Stimulated activated memory B cell treated with anti-CD40 and anti-IgM and Interleukin-4, amounts not matched to agents 10 μg/mL and 1 μg/mL and 100 μg/mL, for 72 hours (primary cell): Measurements from ENCODE around the gene KDM5B.

Experiments used
- ATAC-seq: fragments of 150-1000 bp; cut with Tn5 transposase; 2 replicates; pipeline ENCODE4 v1.10.0; 2021
- H3K27ac Mint-ChIP-seq: one replicate; pipeline ENCODE4 v1.8.0; 2022; ENCODE audit warnings: mild to moderate bottlenecking, mixed read lengths
- H3K27me3 Mint-ChIP-seq: one replicate; pipeline ENCODE4 v1.8.0; 2022; ENCODE audit warnings: mixed read lengths
- H3K36me3 Mint-ChIP-seq: one replicate; pipeline ENCODE4 v1.8.0; 2022; ENCODE audit warnings: mixed read lengths
- H3K4me1 Mint-ChIP-seq: one replicate; pipeline ENCODE4 v1.8.0; 2022; ENCODE audit warnings: mixed read lengths
- H3K4me3 Mint-ChIP-seq: one replicate; pipeline ENCODE4 v1.8.0; 2022; ENCODE audit warnings: mild to moderate bottlenecking, moderate library complexity, mixed read lengths
- H3K9me3 Mint-ChIP-seq: one replicate; pipeline ENCODE4 v1.8.0; 2022; ENCODE audit warnings: mixed read lengths

Gene KDM5B

GRCh38 chr1:202807926-202808757 is at the start of gene KDM5B:
KDM5B (minus strand) TSS chr1:202808421; CDS start chr1:202808305, 116 bp downstream.
- Mint-ChIP-seq H3K4me3 (peak within 1 kb of the TSS; percentile 81), H3K27me3 (peaks cover 17% of the 10 kb centered on the region), H3K36me3 (no peaks in the 10 kb centered on the region), H3K27ac (peak within 1 kb of the TSS; percentile 78), H3K4me1 (peaks cover 52% of the 10 kb centered on the region), H3K9me3 (no peaks in the 10 kb centered on the region)
- ATAC-seq, result peak; percentile 51

- Mint-ChIP-seq H3K36me3 (no peaks in the 10 kb centered on the region), H3K27ac (no peak overlapping the region), H3K4me1 (peaks cover 15% of the 10 kb centered on the region), H3K9me3 (no peaks in the 10 kb centered on the region), H3K27me3 (no peaks in the 10 kb centered on the region), H3K4me3 (no peak overlapping the region)
- no peak for ATAC-seq
Measured at GRCh38 chr1:202857136-202857610, 49.0 kb upstream of the KDM5B start.

GRCh38 chr1:202856014-202856413 is 47.8 kb upstream of the KDM5B start:
- Mint-ChIP-seq H3K4me1 (peaks cover 4% of the 10 kb centered on the region), H3K36me3 (no peaks in the 10 kb centered on the region), H3K9me3 (no peaks in the 10 kb centered on the region), H3K27ac (no peak overlapping the region), H3K4me3 (no peak overlapping the region), H3K27me3 (no peaks in the 10 kb centered on the region)
- ATAC-seq, result no peak

GRCh38 chr1:202854787-202855186 is 46.6 kb upstream of the KDM5B start:
- peaks cover 10% of the 10 kb centered on the region for H3K4me1 Mint-ChIP-seq
- H3K27ac Mint-ChIP-seq, result no peak overlapping the region
- no peak overlapping the region for H3K4me3 Mint-ChIP-seq
- no peaks in the 10 kb centered on the region for H3K27me3 Mint-ChIP-seq
- H3K36me3 Mint-ChIP-seq, result no peaks in the 10 kb centered on the region
- H3K9me3 Mint-ChIP-seq, result no peaks in the 10 kb centered on the region
- ATAC-seq, result no peak

DNA sequence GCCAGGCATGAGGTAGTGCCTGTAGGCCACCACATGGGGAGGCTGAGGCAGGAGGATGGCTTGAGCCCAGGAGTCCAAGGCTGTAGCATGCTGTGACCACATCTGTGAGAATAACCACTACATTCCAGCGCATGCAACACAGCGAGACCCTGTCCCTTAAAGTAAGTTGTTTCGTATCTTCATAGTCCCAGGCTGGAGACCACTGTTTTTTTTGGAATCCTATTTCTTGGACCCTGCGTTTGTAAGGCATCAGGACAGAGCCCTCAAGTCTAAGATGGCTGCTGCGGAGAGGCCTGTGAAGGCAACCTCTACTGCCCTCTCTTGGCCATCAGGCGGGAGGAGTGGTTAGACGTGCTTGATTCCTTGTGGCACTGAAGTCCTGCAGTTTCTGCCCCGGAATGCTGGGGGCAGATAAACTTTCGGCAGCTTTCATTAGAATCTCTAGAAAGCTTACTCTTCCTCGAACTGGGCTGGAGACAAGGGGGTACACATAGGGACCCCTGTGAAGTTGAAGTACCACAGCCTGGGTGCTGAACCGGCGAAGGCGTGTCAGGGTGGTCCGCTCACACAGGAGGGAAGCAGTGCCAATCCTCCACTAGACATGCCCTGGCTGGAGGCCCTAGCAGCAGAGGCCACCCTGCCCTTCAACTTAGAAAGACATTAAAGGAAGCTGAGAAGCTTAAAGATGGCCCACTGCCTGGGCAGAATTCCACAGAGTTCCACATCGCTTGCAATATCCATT is 44.1 kb upstream of the KDM5B start:
- no peaks in the 10 kb centered on the region for H3K9me3 Mint-ChIP-seq
- no peak for ATAC-seq
- no peak overlapping the region for H3K4me3 Mint-ChIP-seq
- no peaks in the 10 kb centered on the region for H3K27me3 Mint-ChIP-seq
- no peak overlapping the region for H3K27ac Mint-ChIP-seq
- H3K36me3 Mint-ChIP-seq, result no peaks in the 10 kb centered on the region
- H3K4me1 Mint-ChIP-seq, result peaks cover 27% of the 10 kb centered on the region

DNA sequence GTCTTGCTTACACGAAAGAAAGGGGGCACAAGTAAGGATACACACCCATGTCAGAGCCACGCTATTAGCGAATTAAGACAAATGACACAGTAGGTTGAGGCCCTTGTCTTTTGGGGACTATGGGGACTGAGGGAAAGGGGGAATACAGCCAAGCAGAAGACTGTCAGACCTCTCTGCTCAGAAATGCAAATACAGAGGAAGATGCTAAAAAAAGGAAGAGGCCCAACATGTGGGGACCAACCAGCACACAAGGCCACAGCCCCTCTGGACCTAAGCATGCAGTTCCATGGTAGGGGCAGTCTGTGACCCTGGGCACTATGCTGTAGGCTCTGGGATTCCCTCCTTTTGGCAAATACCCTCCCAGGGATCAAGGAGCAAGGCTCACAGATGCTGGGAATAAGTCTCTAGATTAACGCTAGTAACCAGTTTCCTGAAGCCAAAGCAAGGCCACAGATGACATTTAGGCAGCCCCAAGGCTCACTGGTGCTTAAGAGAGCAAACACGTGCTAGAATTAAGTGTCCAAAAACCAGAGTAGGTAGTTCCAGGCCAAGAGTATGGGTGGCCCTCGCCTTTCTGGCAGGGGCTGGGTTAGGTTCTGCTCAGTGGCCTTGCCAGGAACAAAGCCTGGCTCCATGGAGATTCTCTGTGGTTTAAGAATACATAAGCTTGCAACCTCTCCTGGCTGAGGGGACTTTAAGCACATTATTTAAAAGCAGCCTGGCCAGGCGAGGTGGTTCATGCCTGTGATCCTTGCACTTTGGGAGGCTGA is 42.6 kb upstream of the KDM5B start:
- Mint-ChIP-seq H3K9me3 (no peaks in the 10 kb centered on the region), H3K36me3 (no peaks in the 10 kb centered on the region), H3K4me3 (no peak overlapping the region), H3K27ac (peak overlapping the region; percentile 61), H3K27me3 (no peaks in the 10 kb centered on the region), H3K4me1 (peaks cover 27% of the 10 kb centered on the region)
- no peak for ATAC-seq

DNA sequence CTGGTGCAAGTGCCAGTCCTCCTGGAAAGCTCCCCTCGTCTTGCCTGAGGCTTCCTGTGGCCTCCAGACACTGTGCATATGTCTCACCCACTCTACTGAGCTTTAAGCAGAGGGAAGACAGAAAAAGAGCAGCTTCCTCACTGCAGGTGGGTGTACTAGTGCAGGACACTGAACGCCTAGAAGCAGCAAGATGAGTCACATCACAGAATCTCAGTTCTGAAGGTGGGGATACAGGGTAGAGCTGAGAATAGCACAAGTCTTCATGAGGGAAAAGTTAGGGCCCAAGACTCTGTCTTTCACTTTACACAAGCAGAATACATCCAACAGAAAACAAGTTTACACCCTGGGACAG is 39.9 kb upstream of the KDM5B start:
- ATAC-seq, result peak; percentile 90
- Mint-ChIP-seq H3K27me3 (no peaks in the 10 kb centered on the region), H3K4me3 (no peak overlapping the region), H3K27ac (no peak overlapping the region), H3K36me3 (no peaks in the 10 kb centered on the region), H3K4me1 (peaks cover 27% of the 10 kb centered on the region), H3K9me3 (no peaks in the 10 kb centered on the region)

GRCh38 chr1:202844935-202845334 is 36.7 kb upstream of the KDM5B start:
- ATAC-seq, result no peak
- Mint-ChIP-seq H3K27me3 (no peaks in the 10 kb centered on the region), H3K9me3 (no peaks in the 10 kb centered on the region), H3K27ac (no peak overlapping the region), H3K36me3 (no peaks in the 10 kb centered on the region), H3K4me1 (peaks cover 18% of the 10 kb centered on the region), H3K4me3 (no peak overlapping the region)

GRCh38 chr1:202844259-202844658 is 36.0 kb upstream of the KDM5B start:
- no peak overlapping the region for H3K27ac Mint-ChIP-seq
- no peak for ATAC-seq
- H3K27me3 Mint-ChIP-seq, result no peaks in the 10 kb centered on the region
- no peak overlapping the region for H3K4me3 Mint-ChIP-seq
- H3K36me3 Mint-ChIP-seq, result no peaks in the 10 kb centered on the region
- H3K4me1 Mint-ChIP-seq, result peaks cover 13% of the 10 kb centered on the region
- no peaks in the 10 kb centered on the region for H3K9me3 Mint-ChIP-seq

GRCh38 chr1:202843081-202843480 is 34.9 kb upstream of the KDM5B start:
- ATAC-seq, result no peak
- peaks cover 4% of the 10 kb centered on the region for H3K4me1 Mint-ChIP-seq
- no peak overlapping the region for H3K4me3 Mint-ChIP-seq
- no peak overlapping the region for H3K27ac Mint-ChIP-seq
- no peaks in the 10 kb centered on the region for H3K36me3 Mint-ChIP-seq
- peaks cover 2% of the 10 kb centered on the region for H3K27me3 Mint-ChIP-seq
- no peaks in the 10 kb centered on the region for H3K9me3 Mint-ChIP-seq

DNA sequence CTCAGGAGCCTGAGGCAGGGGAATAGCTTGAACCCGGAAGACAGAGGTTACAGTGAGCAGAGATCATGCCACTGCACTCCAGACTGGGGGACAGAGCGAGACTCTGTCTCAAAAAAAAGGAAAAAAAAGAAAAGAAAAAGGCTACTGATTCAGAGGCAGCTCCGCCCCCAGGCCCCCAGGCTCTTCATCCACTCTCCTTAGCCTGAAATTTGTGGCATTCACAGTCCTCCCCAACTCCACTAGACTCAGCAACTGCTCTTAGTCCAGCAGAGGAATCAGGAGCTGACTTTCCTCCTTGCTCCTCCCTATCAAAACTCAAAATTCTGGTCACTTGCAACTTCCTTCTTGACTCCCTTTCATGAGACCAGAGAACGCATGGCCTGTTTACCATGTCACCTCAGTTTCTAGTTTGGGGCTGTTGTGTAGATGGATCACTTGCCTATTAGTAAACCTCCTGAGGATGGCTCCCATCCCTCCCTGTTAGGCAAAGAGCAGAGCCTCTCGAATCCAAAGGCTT is 29.6 kb upstream of the KDM5B start:
- Mint-ChIP-seq H3K4me1 (peaks cover 29% of the 10 kb centered on the region), H3K27me3 (peaks cover 8% of the 10 kb centered on the region), H3K4me3 (no peak overlapping the region), H3K9me3 (no peaks in the 10 kb centered on the region), H3K36me3 (no peaks in the 10 kb centered on the region), H3K27ac (no peak overlapping the region)
- no peak for ATAC-seq

GRCh38 chr1:202836623-202837403 is 28.6 kb upstream of the KDM5B start:
- Mint-ChIP-seq H3K36me3 (no peaks in the 10 kb centered on the region), H3K4me1 (peaks cover 29% of the 10 kb centered on the region), H3K27ac (no peak overlapping the region), H3K27me3 (peaks cover 8% of the 10 kb centered on the region), H3K4me3 (no peak overlapping the region), H3K9me3 (no peaks in the 10 kb centered on the region)
- no peak for ATAC-seq

DNA sequence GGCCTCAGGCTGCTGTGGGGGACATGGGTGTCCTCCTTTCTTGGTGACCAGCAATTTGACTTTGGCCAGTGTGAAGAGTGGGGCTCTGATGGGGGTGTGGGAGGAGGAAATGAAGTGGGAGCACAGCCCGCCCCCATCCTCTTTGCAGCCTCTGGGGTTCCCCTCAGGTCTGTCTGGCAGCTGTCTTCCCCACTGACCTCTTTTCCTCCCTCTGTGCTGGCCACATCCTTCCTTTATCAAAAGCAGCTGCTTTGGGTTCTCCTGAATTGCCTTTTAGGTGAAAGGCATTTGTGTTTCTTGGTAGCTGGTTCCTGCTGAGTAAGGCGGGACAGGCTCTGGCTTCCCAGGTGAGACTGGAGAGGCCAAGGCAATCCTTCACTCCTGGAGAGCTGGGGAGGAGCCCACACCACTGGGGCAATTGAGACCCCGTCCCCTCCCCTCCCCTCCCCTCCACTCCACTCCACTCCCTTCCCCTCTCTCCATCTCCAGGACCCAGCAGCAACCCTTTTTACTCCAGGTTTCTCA is 27.4 kb upstream of the KDM5B start:
- no peak overlapping the region for H3K4me3 Mint-ChIP-seq
- H3K27me3 Mint-ChIP-seq, result peaks cover 8% of the 10 kb centered on the region
- no peaks in the 10 kb centered on the region for H3K9me3 Mint-ChIP-seq
- H3K36me3 Mint-ChIP-seq, result no peaks in the 10 kb centered on the region
- H3K4me1 Mint-ChIP-seq, result peaks cover 29% of the 10 kb centered on the region
- peak; percentile 68 for ATAC-seq
- H3K27ac Mint-ChIP-seq, result peak overlapping the region; percentile 61

GRCh38 chr1:202834771-202835547 is 26.7 kb upstream of the KDM5B start:
- ATAC-seq, result peak; percentile 12

More at GRCh38 chr1:202834771-202835547, 26.7 kb upstream of the KDM5B start:
- no peak overlapping the region for H3K4me3 Mint-ChIP-seq
- H3K9me3 Mint-ChIP-seq, result no peaks in the 10 kb centered on the region
- H3K27me3 Mint-ChIP-seq, result peaks cover 8% of the 10 kb centered on the region
- H3K27ac Mint-ChIP-seq, result peak overlapping the region; percentile 61
- peaks cover 29% of the 10 kb centered on the region for H3K4me1 Mint-ChIP-seq
- H3K36me3 Mint-ChIP-seq, result no peaks in the 10 kb centered on the region
